NB4 (cell line): Measurements from ENCODE around the gene OR1N2.

Experiments used
- CTCF ChIP-seq: IDR thresholded peaks from one replicate; pipeline ENCODE4 v1.5.1; 2012; ENCODE audit warnings: low read depth, low read length
- MAX ChIP-seq: IDR thresholded peaks from 2 replicates; pipeline ENCODE4 v1.6.1; 2011; ENCODE audit warnings: low read depth, low read length
- MYC ChIP-seq: IDR thresholded peaks from 2 replicates; pipeline ENCODE4 v1.6.1; 2011; ENCODE audit warnings: low read depth, low read length
- POLR2A ChIP-seq: IDR thresholded peaks from 2 replicates; pipeline ENCODE4 v1.6.1; 2011; ENCODE audit warnings: mild to moderate bottlenecking; ENCODE audit not compliant: insufficient read length; ENCODE audit errors: extremely low read depth

GRCh38 chr9:122551371-122551770, 1.5 kb upstream of the OR1N2 start:
- TF ChIP-seq POLR2A (no peak), CTCF (no peak), MYC (no peak), MAX (no peak)
